ENCODE data around the gene EIF4G3.

The EIF4G3 gene

GRCh38 chr1:21022279-21023040 lies 154.2 kb downstream of the EIF4G3 start:
- DNase-seq, result peak; percentile 35

GRCh38 chr1:21021311-21021710 lies 155.4 kb downstream of the EIF4G3 start:
- no peak for DNase-seq

- DNase-seq, result no peak
These were observed 156.5 kb downstream of the EIF4G3 start for GRCh38 chr1:21020151-21020550.

- no peak for DNase-seq
These were observed 158.0 kb downstream of the EIF4G3 start for GRCh38 chr1:21018673-21019072.

GRCh38 chr1:21013510-21013909 lies 163.2 kb downstream of the EIF4G3 start:
- DNase-seq, result no peak

- DNase-seq, result no peak
These were observed 163.8 kb downstream of the EIF4G3 start for GRCh38 chr1:21012937-21013336.

GRCh38 chr1:21007876-21008275 lies 168.8 kb downstream of the EIF4G3 start:
- peak; percentile 56 for DNase-seq

GRCh38 chr1:21005466-21006239 lies 171.0 kb downstream of the EIF4G3 start:
- no peak for DNase-seq

GRCh38 chr1:21003281-21004045 lies 173.2 kb downstream of the EIF4G3 start:
- no peak for DNase-seq

GRCh38 chr1:21001042-21001441 lies 175.7 kb downstream of the EIF4G3 start:
- DNase-seq, result no peak

- no peak for DNase-seq
These were observed 176.5 kb downstream of the EIF4G3 start for GRCh38 chr1:21000245-21000594.

- DNase-seq, result no peak
These were observed 177.0 kb downstream of the EIF4G3 start for GRCh38 chr1:20999525-21000244.

GRCh38 chr1:20998826-20999225 lies 177.9 kb downstream of the EIF4G3 start:
- no peak for DNase-seq

GRCh38 chr1:20997602-20998224 lies 179.0 kb downstream of the EIF4G3 start:
- DNase-seq, result no peak

- DNase-seq, result no peak
These were observed 180.1 kb downstream of the EIF4G3 start for GRCh38 chr1:20996554-20996953.

- no peak for DNase-seq
These were observed 182.8 kb downstream of the EIF4G3 start for GRCh38 chr1:20993716-20994575.

- no peak for DNase-seq
These were observed 184.2 kb downstream of the EIF4G3 start for GRCh38 chr1:20992322-20993056.

GRCh38 chr1:20988943-20989342 lies 187.8 kb downstream of the EIF4G3 start:
- DNase-seq, result no peak

- no peak for DNase-seq
These were observed 188.6 kb downstream of the EIF4G3 start for GRCh38 chr1:20987831-20988825.

Data from NCI-H2227 treated with DMSO at 0.1 percent for 48 hours (cell line).